ENCODE measurements around the gene NUDT14.

DNA sequence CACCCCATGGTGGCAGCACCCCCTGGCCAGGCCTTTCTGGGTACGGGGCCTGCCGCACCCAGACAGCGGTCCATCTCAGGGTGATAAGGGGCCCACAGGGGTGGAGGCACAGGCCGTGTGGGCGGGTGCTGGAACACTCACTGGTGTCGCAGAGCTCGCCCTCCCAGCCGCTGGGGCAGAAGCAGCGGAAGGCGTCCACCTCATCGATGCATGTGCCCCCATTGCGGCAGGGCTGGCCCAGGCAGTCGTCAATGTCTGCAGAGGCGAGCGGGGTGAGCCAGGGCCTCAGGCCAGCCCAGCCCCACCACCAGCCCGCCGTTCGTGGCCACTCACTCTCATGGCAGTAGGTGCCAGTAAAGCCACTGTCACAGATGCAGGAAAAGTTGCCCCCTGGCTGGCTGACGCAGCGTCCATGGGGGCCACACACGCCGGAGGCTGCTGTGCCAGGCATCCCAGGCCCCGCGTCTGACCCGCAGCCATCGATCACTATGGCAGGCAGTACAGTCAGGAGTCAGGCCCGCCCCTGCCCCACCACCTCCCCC, 32.4 kb downstream of the NUDT14 start:
- TF ChIP-seq SIN3A (IDR thresholded peaks at IDR 0.05; ENCODE audit: borderline replicate concordance, insufficient read depth, low read depth, low read length) (no peak), POLR2AphosphoS5 (IDR thresholded peaks at IDR 0.05; ENCODE audit: low read depth, low read length) (no peak)
- TF ChIP-seq, protein P1, sequence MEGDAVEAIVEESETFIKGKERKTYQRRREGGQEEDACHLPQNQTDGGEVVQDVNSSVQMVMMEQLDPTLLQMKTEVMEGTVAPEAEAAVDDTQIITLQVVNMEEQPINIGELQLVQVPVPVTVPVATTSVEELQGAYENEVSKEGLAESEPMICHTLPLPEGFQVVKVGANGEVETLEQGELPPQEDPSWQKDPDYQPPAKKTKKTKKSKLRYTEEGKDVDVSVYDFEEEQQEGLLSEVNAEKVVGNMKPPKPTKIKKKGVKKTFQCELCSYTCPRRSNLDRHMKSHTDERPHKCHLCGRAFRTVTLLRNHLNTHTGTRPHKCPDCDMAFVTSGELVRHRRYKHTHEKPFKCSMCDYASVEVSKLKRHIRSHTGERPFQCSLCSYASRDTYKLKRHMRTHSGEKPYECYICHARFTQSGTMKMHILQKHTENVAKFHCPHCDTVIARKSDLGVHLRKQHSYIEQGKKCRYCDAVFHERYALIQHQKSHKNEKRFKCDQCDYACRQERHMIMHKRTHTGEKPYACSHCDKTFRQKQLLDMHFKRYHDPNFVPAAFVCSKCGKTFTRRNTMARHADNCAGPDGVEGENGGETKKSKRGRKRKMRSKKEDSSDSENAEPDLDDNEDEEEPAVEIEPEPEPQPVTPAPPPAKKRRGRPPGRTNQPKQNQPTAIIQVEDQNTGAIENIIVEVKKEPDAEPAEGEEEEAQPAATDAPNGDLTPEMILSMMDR (IDR thresholded peaks at IDR 0.05) = no peak
- TF ChIP-seq, protein P2, sequence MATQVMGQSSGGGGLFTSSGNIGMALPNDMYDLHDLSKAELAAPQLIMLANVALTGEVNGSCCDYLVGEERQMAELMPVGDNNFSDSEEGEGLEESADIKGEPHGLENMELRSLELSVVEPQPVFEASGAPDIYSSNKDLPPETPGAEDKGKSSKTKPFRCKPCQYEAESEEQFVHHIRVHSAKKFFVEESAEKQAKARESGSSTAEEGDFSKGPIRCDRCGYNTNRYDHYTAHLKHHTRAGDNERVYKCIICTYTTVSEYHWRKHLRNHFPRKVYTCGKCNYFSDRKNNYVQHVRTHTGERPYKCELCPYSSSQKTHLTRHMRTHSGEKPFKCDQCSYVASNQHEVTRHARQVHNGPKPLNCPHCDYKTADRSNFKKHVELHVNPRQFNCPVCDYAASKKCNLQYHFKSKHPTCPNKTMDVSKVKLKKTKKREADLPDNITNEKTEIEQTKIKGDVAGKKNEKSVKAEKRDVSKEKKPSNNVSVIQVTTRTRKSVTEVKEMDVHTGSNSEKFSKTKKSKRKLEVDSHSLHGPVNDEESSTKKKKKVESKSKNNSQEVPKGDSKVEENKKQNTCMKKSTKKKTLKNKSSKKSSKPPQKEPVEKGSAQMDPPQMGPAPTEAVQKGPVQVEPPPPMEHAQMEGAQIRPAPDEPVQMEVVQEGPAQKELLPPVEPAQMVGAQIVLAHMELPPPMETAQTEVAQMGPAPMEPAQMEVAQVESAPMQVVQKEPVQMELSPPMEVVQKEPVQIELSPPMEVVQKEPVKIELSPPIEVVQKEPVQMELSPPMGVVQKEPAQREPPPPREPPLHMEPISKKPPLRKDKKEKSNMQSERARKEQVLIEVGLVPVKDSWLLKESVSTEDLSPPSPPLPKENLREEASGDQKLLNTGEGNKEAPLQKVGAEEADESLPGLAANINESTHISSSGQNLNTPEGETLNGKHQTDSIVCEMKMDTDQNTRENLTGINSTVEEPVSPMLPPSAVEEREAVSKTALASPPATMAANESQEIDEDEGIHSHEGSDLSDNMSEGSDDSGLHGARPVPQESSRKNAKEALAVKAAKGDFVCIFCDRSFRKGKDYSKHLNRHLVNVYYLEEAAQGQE (IDR thresholded peaks at IDR 0.05; ENCODE audit: insufficient read depth in 1 of 2, low read depth in 2 of 2, low read length in 1 of 2) = no peak
